MV-4-11 (cell line): ENCODE measurements around the gene SCN5A.

Experiments used
- DNase-seq: peaks from one replicate; lab custom pipeline; 2025; lab: John Stamatoyannopoulos, UW

The SCN5A gene

DNA sequence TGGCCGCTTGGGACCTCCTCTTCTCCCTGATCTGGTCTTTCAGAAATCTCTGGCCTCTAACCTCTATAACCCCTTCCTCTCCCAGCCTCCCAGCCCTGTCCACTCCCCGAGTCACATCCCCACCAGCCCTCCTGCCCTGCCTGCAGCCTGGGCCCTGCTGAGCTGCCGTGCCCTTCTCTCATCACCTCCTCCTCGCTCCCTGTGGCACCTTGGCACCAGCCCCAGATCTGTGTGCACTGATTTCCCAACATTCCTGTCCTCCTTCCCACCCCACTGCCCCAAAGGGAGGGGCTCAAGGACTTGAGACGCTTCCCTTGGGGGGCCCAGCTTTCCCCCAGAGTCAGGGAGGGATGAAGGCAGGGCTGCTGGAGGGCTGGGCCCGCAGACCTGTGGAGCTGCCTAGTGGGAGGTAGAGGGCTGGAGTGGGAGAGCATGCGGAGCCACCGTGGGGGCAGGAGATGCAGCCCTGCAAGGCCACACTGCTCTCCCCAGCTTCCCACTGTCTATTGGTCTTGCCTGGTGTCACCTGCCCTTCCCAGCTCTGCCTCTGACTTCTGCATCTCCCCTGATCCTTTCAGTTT, 110.6 kb downstream of the SCN5A start:
- DNase-seq, result no peak

DNA sequence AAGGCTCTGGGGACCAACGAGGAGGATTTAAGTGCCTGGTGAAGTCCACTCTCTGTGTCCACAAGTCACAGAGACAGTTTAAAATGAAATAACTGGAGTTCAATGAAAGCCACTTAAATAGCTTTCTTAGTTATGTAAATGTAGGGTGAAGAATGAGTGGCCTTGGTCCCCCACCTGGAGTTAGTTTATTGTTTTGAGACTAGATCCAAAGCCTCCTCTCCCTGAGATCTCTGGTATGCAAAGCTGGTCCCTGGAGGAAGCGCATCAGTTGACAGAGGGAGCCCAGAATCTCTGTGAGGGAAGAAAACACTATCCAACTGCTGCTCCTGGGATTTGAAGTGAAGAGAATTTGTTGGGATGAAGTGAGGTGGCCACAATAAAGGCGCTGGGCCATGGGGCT, 112.8 kb downstream of the SCN5A start:
- no peak for DNase-seq

DNA sequence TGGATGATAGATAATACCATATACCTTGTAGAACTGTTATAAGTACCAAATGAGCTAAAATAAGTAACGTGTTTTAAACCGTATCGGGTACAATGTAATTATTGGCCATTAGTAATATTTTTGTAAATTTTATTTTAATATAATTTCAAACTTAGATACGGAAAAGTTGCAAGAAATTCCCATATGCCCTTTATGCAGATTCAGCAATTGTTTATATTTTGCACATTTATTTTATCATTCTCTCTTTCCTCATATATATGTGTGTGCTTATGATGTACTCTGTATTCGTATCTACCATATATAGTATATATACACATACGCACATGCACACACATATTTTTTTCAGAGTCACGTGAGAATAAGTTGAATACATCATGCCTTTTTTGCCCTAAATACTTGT, 114.9 kb downstream of the SCN5A start:
- DNase-seq, result no peak

DNA sequence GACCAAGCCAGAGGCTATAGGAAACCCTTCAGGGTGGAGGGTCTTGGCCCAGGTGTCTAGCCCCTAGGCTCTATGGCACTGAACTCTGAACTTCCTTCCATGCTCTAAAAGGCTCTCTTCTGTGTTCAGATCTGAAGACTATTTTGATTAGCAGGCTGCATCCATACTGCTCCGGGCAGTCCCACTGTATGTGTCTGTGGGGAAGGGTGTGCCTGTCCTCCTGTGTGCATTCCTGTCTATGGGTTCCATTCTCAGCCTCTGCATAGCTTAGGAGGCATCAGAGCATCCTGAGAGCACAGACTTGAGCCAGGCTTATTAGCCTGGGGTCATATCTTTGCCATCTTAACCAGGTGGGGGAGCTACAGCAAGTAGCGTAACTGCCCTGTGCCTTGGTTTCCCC, 115.3 kb downstream of the SCN5A start:
- no peak for DNase-seq

DNA sequence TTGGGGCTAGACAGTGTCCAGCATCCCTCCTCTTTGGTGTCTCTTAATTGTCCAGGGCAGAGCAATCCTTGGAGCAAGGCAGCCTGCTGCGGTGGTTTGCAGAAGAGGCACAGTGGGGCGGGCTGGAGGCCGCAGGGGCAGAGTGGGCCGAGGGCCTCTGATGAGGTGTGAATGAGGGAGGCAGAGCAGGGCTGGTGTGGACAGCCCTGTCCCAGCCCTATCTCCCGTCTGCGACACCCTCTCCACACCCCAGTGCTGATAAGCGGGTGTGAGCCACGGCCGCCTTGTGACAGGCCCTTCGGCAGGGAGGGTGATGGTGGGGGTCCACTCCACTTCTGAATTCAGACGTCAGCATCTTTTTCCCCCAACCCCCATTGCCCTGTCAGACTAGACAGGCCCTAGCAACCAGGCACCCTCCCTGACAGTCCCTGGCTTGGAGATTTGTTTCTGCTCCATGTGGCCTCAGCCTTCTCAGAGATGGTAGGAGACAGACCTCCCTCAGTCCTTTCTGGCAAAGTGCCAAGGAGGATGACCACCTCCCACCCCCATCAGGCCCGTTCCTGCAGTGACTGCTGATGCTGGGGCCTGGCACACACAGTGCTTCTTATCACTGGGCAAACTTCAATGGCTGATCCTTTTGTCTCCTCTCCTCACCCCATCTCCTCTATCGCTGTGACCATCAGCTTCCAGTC, 116.1 kb downstream of the SCN5A start:
- no peak for DNase-seq

DNA sequence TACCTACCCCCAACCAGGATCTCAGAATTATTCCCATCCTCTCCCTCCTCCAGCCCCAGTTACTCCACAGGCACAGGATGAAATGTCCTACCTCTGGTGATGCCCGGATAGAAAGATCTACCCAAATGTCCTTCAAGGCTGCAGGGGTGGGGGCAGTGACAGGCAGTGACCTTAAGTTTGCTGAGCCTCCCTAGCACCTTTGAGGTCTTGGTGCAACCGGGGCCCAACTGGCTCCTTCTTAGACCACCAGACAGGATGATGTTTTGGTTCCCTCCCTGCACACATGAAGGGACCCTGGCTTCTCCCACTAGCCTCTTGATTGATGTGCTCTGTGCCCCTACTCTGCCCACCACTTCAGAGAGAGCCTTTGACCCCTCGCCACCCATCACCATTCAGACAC, 117.0 kb downstream of the SCN5A start:
- DNase-seq, result no peak

DNA sequence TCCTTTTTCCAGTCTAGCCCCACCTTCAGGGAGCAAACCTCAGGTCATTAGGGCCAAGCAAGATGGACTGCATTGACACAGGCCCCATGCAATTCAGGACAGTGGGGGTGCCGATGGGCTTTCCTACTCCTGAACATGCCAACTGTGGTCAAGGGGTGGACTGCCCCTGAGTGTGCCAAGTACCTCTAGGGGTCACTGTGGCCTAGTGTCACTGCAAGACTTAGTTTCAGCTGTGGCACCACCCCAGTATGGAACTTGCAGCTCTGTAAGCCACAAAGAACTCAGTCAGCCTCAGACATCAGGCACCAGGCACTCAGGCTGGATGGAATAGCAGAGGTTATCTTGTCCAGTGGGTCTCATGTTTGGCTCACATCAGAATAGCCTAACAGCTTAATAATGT, 121.0 kb downstream of the SCN5A start:
- peak; percentile 25 for DNase-seq

DNA sequence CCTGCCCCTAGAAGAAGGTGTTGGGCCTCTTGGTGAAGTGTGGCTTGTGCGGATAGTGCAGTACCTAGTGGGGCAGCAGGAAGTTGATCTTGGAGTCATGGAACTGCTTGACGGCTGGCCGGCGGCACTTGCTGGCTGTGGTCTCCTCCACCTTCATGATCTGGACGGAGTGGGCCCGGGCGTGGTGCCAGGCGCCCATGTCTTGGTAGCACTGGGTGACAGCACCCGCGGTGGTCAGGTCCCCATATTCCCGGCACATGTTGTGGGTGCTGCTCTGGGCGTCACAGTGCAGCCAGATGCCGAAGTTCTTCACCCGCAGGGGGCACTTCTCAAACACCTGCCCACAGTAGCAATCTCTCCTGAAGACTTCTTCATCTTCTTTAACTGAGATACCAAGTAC, 122.7 kb downstream of the SCN5A start:
- no peak for DNase-seq

DNA sequence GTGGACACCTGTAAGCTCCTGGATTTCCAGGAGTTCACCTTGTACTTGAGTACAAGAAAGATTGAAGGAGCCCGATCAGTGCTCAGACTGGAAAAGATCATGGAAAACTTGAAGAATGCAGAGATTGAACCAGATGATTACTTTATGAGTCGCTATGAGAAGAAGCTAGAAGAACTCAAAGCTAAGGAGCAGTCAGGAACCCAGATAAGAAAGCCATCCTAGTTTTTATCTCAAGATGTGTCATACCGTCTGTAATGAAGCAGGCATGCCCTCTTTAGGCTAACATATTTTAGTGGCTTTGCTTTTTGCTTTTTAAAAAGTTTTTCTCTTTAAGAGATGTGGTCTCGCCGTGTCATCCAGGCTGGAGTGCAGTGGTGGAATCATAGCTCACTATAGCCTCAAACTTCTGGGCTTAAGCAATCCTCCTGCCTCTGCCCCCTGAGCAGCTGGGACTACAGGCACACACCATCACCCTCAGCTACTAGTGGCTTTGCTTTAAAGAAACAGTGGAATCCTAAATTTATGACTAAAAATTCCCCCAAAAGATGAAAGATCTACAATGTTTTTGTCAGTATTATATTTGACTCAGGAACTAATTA, 125.2 kb downstream of the SCN5A start:
- DNase-seq, result no peak

DNA sequence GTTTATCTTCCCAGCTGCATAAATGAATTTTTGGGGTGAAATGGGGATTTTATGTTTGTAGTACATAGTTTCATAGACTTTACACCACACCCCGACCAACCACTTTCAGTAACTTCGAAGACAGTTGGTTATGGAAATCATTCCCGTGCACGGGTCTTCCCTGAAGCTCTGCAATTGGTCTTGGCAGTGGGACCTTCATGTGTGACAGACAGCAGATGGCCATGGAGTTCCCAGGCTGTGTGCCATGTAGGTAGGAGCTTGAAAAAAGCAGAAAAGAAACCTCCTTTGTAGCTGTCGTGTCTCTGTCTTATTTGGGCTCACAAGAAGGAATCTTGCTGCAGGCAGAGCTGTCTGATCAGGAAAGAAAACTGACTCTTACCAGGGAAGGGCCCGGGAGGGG, 127.5 kb downstream of the SCN5A start:
- DNase-seq, result no peak

DNA sequence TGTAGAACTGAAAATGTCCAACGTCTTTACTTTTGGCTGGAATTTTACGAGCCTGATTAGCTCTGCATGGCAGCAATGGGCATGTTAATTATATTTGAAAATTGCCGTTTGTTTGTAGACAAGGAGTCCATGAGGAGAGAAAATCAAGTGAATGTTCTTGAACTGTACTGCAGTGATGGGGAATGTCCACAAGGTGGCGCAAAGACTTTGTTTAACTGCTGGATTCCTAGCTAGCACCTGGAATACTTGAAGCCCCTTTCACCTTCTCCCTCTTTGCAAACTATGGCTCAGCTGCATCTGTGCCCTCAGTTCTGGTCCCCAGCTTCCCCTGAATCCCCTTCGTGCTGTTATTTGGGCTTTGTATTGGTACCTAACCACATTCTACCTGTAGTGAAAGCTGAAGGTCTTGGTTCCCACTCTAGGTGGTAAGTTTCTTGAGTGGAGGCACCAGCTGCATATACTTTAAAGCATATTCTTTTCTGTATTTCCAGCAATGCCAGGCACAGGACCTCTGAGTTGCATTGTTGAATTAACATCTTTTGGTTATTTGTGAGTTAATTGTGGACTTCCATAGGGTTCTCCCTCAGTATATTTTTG, 128.0 kb downstream of the SCN5A start:
- peak; percentile 44 for DNase-seq

DNA sequence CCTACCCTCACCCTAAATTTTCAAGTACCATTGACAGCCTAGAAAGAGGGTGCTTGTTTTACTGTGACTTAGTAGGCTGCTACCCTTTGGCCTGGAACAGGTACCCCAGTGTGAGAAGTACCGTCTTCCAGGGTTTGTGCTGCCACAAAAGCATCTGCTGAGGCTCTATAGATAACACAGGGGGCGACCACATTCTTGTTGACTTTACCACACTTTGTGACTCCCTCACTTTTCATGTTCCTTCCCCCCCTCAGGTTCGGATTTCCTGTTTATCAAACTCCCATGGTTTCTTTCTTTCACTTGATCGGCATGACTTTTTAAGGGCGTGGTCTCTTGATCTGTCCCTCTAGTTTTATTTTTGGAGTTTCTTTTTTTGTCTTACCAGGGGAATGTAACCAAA, 129.8 kb downstream of the SCN5A start:
- DNase-seq, result no peak

DNA sequence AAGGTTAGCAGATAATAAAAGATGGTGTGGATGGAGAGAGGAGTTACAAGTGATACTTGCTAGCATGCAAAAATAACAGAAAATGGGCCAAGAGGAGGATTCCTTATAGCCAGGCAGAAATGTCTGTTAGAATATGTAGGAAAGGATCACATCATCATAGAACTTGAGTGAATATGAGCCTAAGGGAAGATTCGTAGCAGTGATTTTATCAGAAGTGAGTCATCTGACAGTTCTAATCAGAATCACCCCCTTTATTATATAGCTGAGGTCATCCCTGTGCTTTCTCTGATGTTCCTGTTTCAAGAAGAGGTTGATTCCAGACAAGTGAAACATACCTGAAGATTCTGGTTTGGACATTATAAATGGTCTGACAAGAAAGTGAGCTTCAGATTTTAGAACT, 130.5 kb downstream of the SCN5A start:
- DNase-seq, result no peak

DNA sequence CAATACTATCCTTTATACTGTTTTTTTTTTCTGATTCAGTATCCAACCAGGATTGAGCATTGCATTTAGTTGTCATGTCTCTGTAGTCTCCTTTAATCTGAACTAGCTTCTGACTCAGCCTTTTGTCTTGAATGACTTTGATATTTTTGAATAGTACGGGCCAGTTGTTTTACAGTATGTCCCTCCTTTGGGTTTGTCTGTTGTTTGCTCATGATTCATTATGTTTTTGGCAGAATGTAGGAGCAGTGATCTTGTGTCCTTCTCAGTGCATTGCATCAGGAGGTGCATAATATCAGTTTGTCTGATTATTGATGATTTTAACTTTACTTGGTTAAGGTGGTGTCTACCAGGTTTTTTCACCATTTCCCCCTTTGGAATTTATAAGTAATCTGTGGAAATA, 132.8 kb downstream of the SCN5A start:
- DNase-seq, result no peak

DNA sequence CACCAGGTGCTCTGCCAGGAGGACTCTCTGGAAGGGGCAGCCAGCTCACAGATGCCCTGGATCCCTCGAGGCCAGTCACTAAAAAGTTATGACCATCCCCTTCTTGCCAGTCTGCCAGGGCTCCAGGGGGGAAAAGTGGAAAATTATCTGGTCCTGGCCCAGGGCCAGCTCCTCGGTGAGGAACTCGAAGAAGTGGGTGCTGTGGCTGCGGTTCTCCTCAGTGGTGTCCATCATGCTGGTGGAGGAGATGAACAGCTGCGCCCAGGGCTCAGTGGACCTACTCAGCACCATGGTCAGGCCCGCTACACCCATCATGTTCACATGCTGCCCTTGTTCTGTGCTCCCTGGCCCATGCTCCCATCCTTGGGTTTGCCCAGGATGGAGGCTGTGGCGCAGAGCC, 134.1 kb downstream of the SCN5A start:
- DNase-seq, result no peak

DNA sequence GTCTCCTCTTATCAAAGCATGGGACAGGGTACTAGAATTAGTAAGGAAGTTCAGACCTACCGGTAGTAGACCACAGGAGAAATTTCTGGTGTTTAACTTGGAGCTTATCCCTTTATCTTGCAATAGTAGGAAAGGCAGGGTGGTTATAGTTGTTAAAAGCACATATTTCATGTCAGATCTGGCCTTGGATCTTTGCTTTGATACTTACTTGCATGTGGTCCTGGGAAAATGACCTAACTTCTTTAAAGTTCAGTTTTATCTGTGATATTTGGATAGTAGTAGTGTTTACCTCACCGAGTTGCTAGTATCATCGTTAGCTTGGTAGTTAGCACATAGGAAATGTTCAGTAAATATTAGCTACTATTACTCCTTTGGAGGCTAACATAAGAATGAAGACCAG, 137.9 kb downstream of the SCN5A start:
- no peak for DNase-seq

DNA sequence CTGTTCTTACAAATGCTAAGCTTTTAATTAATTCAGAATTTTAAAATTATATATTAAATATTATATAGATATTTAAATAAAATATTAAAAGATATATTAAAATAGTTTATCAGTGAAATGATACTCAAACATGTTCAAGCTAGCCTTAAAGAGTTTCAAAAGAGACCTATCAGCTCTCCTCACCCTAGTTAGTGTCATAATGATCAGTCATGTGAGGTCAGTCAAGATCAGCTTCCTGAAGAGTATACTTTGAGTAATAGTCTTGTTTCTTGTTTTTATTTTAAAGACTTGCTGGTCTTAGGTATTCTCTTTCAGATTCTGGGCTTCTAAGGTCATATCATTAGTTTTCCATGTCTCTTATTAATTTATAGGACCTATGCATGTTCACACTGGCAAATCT, 138.9 kb downstream of the SCN5A start:
- DNase-seq, result no peak

DNA sequence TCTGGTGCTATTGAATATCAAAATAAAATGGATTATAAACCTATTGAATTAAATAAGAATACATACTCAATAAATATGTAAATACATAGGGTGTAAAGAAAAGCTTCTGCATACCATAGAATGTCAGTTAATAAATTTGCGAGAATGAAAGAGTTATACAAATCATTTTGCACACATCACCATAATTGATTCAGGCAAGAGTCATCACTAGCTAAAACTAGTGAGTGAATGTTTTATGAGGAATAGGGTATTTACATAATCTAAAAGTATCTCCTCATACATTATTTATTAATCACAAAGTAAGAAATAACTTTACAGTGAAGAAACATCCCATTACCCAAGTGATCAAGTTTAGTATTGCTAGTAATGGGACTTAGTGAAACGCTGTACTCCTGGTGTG, 139.8 kb downstream of the SCN5A start:
- no peak for DNase-seq

DNA sequence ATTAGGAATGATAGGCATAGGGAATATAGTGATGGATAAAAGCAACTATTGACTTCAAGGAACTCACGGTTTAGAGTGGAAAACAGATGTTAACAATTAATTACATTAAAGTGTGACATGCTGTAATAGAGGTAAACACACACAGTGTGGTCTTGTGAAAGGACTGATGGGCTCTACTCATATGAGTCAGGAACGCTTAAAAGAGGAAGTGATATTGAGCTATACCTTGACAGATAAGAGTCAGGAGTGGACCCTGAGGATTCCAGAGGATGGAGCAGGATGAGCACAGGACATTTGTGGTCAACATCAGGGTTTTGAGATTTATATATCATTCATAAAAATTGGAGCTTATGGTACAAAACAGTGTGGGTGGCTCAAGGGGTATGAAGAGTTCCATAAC, 142.4 kb downstream of the SCN5A start:
- DNase-seq, result peak; percentile 10

DNA sequence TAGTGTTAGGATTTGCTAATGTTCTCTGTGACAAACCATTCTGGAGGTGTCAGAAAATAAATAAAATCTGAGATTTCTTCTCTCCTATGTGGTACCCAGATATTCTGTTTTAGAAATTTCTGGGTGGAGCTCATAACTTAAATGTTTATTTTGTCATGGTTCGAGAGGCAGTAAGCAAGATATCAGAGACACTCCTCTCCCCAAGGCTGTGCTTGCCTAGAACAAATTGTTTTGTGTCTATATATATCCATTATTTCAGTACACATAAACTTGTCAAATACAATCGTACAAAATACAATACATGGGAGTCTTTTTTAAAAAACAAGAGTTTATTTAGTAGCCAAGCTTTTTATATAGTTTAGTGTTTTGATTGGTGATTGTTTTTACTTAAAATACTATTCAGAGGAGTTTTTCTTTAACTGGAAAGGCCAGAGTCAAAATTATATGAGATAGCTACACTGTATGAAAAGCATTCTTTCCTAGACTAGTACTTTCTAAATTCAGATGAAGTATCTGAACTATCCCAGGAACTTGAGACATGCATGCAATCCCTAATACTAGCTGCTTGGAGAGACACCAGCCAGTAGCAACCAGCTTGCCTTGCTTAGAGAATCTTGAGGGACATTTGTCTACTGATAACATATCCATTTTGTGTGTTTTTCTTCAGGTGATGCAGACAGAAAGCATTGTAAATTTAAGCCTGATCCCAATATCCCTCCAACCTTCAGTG, 148.6 kb downstream of the SCN5A start:
- DNase-seq, result no peak
